Kidney glomerular epithelial cell (primary cell): ENCODE data around the gene STK39.
A peak's percentile ranks its signal among the peaks of the same experiment; 100 is the strongest.

ENCODE experiments used
- DNase-seq: peaks from one replicate; lab custom pipeline; 2025; lab: John Stamatoyannopoulos, UW

STK39 gene

DNA sequence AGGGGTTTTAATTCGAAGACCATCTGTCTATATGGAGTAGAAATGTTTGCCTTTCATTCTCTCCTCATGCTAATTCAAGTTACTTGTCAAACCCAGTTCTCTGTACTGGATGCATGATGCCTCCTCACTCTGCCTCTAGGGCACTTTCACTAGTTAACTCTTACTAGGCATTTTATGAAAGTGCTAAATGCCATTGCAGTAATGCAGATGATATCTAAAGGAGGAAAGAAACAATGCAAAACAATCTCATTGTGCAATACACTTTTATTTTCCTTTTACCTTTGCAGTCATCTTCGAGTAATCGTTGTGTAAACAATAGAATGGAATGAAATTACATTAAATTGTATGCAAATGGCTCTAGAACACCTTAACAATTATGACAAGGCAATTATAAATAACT, 293.6 kb downstream of the STK39 start:
- no peak for DNase-seq

GRCh38 chr2:167950571-167950970, 296.8 kb downstream of the STK39 start:
- DNase-seq, result no peak

DNA sequence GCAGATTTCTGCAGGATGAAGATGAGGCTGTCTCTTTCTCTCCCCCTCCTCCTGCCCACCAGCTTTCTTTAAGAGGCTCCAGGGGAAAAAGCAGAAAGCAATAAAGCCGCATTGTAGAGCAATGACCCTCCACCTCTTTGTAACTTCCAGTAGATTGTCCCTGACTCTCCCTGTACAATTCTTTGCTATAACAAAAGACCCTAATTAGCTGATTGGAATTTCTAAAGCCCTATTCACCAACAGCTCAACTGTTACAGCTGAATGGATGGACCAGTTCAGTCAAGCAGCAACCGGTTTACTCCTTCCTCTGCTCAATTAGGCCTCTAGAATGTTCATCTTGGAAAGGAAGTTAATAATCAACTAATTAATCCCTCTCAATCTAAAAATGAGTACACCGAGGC, 301.0 kb downstream of the STK39 start:
- peak; percentile 70 for DNase-seq

DNA sequence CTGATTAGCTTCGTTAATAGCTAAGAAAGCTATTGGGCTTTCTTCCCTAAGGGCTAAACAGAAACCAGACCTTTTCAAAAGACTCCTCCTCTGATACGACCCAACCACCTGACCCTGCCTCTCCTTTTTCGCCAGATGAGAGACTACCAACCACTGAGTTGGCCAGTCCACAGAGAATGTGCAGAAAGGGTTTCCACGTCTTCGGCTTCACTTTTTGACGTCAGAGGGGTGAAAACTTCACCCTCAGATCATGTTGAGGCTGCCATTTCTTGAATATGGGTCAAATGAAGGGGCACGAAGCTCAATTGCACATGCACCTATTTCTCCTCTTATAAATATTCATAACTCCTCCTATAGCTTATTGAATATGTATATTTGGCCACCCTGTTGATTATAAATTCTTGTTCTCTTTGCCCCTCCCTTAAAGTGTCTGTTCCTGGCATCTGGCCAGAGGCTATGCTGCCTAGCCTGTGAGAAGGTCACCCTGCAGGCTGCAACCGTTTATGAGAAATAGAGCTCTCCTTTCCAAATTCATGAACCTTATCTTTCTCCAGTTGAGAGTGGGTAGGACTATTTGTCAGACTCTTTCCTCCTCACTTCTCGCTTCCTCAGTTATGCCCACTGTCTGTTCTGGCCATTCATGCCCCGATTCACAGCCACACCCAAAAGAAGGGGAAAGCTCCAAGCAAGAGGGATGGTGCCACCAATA, 301.6 kb downstream of the STK39 start:
- no peak for DNase-seq

DNA sequence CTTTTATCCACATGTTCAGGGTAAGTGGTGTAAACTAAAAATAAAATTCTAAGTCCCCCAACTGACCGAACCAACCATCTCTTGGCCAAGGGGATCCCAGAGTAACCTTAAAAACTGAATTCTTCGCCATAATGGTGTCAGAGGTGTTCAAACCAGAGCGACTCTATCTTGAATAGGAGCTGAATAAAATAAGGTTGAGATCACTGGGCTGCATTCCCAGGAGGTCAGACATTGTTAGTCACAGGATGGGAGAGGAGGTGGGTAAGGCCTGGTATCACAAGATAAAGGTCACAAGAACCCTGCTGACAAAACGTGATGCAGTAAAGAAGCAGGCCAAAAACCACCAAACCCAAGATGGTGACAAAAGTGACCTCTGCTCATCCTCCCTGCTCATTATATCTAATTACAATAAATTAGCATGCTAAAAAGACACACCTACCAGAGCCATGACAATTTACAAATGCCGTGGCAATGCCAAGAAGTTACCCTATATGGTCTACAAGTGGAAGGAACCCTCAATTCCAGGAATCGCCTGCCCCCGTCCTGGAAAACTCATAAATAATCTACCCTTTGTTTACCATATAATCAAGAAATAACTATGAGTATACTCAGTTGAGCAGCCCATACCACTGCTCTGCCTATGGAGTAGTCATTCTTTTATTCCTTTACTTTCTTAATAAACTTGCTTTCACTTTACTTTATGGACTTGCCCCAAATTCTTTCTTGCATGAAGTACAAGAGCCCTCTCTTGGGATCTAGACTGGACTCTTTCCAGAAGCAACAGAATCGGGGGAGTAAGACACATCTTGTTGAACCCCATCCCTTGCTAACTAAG, 302.4 kb downstream of the STK39 start:
- no peak for DNase-seq

DNA sequence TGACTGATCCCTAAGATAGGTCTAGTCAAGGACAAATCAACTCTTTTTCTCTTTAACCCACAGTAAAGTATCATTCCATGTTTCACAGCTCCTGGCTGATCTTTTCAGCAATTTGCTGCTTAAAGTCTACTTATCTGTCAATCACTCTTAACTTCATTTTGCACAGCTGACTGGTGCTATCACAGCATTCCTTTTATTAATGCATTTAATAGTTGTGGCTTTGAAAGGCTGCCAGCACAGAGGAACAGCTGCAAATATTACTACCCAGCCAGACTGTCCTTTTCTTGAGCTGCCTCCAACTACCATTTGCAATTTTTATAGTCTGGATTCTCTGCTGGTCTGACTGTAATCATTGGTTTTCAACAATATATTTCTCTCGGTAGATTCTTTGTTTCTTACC, 303.5 kb downstream of the STK39 start:
- peak; percentile 21 for DNase-seq

GRCh38 chr2:167943368-167943767, 304.0 kb downstream of the STK39 start:
- no peak for DNase-seq

GRCh38 chr2:167942366-167943081, 304.9 kb downstream of the STK39 start:
- no peak for DNase-seq

DNA sequence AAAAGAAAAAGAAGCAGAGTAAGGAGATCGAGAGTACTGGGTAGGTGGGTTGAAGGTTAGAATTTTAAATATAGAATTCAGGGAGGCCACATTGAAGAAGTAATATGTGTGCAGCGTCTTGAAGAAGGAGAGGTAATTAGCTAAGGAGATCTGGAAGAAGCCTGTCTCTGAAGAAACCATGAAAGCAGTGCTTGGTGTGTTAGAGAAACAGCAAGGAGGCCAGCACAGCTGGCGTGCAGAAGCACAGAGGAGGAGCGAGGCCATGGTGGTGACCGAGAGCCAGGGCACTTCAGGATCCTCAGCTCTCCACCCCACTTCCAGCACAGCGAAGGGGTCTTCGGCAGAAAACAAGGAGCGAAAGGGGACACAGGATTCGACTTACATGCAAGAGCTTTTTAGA, 305.8 kb downstream of the STK39 start:
- no peak for DNase-seq

- DNase-seq, result no peak
Measured at GRCh38 chr2:167940734-167941507, 306.5 kb downstream of the STK39 start.

- DNase-seq, result no peak
Measured at GRCh38 chr2:167940346-167940725, 307.1 kb downstream of the STK39 start.

DNA sequence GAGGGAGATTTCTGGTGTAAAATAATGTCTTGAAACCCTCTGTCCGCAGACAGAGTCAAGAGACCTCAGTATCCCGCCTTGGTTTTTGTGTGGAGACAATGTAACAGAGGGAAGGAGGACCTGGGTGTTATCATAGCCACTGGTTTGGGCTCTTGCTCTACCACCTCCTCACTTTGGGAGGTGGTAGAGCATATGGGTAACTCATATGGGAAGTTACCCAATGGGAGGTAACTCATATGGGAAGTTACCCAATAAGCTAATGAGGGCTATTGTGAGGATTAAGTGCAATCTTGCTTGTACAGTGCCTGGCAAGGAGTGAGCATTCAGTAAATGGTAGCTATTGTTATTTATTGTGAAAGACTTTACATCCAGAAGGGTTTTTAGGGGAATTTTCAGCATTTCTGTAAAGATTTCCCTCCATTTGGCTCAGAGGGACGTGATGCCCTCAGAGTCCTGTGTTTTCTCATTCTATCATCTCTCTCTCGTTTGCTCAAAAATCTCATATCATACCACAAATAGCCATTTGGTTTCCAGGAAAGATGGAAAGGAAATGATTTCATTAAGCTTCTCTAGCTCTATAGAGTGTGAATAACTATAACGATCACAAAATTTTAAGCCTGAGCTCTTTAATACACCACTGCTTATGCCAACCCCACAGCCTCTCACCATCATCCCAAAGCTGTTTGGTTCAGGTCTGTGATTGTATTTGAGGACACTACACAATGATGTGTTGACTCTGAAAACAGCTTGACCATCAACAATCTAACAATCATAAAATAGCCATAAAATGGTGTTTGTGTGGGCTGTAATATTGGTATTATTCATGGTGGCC, 307.7 kb downstream of the STK39 start:
- DNase-seq, result no peak

DNA sequence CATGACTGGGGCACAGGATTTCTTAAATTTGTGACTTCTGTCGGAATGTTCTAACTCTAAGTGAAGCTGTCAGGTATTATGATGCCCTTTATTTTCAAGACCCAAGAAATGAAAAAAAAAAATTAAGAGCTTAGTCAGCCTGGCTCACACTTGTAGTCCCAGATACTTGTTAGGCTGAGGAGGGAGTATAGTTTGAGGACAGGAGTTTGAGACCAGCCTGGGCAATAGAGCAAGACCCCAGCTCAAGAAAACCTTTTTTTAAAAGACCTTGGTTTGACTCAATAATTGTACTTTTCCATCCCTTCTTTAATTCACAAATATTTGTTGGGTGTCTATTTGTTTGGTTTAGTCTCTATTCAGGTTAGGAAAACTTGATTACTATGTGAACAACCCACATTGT, 310.0 kb downstream of the STK39 start:
- no peak for DNase-seq

DNA sequence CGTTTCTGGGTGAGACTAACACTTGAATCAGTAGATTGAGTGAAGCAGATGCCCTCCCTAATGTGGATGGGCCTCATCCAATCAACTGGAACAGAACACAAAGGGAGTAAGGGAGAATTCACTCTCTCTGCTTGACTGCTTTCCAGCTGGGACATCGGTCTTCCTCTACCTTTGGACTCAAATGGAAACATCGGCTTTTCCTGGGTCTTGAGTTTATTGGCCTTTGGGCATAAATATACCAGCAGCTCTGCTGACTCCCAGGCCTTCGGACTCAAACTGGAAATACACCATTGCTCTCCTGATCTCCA, 311.6 kb downstream of the STK39 start:
- peak; percentile 26 for DNase-seq

- no peak for DNase-seq
Measured at GRCh38 chr2:167933097-167933814, 314.1 kb downstream of the STK39 start.

DNA sequence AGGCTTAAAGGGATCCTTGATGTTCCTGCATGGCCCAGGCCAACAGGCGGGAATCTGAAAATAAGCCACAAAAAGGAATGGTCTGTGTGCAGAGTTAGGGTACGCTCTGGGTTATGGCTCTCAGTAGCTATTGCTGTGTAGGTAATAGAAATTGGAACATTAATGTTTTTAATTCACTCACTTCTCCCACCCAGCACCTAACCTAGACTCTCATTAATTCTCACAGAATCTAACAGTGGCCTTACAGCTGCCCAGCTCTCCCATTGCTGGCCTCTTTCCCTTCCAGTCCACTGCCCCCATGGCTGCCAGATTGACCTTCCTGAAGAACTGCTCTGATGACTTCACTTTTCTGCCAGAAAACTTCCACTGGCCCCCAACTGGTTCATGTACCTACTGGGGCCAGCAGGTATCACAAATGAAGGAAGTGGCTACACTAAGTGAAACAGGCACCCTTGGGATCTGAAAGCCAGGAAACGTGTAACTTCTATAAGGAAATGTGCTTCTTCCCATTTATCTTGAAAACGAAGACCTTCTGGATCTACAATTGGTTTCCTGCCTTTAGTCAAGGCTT, 315.2 kb downstream of the STK39 start:
- no peak for DNase-seq

DNA sequence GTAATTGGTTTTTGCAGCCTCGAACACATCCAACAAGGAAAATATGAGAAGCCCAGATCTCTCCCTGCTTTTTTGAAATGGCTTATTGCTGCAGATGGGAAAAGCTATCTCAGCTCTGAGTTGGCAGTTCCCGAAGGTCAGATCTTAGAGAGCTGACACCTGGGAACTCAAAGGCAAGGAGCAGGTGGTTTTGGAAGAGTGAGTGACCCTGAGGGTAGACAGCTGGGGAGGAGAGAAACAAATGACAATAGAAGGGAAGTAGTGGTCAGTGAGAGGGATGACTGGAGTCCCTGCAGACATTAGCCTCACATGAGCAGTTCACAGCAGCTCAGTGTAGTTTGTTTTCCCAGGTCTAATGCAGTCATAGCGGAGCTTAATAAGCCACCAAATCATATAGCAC, 317.9 kb downstream of the STK39 start:
- no peak for DNase-seq

DNA sequence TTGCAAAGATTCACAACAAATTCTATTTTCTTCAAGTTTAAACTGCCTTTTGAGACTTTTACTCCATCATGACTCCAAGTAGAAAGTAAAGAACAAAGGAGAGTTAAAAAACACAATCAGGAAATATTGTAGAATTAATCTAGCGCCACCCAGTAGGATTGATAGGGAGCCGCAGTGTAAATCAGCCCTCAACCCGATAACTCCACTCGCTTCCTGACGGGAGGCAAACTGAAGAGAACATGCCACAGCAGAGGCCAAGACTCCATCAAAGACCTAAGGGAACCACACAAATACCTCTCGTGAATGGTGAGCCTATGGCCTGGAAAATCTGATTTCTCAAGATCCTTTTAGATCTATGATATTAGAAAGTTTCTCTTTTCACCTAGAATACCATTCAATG, 319.0 kb downstream of the STK39 start:
- no peak for DNase-seq

DNA sequence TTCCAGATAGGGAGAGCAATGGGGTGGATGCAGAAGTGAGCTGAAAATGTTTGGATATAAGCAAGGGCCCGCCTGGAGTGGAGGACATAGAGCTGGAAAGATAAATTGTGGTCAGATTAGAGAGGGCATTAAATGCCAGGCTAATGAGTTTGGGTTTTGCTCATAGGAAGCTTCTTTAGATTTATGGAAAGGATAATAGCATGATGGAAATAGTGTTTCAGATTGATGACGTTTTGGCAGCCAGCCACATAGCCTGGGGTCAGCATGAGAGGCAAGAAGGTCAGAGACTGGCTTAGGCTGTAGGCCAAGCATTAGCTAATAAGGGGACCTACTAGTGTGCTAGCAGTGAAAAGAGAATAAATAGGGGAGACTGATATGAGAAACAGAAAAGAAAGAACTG, 321.6 kb downstream of the STK39 start:
- no peak for DNase-seq

- DNase-seq, result no peak
Measured at GRCh38 chr2:167924556-167924955, 322.8 kb downstream of the STK39 start.
